GM18951 (cell line): Measurements from ENCODE around the gene GALNT8.

Experiments used
- POLR2A ChIP-seq: IDR thresholded peaks from 4 replicates; pipeline ENCODE4 v1.6.1; 2011; ENCODE audit warnings: mild to moderate bottlenecking; ENCODE audit not compliant: insufficient read length, insufficient read depth; ENCODE audit errors: extremely low read depth
- in situ Hi-C: fragments of 300-500 bp; cut with MboI; formaldehyde crosslinking; loops from one replicate; pipeline ENCODE4 v1.12.0; 2022; ENCODE audit warnings: low sequenced_read_pairs, mixed read lengths, inconsistent platforms; ENCODE audit not compliant: unreplicated experiment

GALNT8 gene

DNA sequence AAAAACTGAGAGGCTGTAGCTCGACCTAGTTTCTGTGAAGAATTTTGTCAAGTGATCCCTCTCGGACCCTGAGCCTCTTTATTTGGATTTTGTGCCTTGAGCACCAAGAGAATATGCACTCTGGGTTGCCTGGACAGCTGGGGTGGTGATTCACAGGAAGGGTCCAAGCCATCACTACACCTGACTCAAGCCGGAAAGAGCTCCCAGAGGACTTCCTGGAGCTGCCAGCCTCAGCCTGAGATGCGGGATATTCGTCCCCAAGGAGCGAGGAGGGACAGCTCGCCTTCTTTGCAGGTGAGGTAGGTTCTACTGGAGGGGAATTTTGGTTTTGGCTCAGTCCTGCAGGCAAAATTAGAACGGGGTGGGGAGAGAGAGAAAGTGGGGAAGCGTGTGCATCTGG lies 94.3 kb downstream of the GALNT8 start:
- no peak for TF ChIP-seq POLR2A
- in situ Hi-C loops, result no loop called here

- in situ Hi-C loops, result no loop called here
- no peak for TF ChIP-seq POLR2A
Observed at GRCh38 chr12:4816744-4817525, 96.7 kb downstream of the GALNT8 start.

DNA sequence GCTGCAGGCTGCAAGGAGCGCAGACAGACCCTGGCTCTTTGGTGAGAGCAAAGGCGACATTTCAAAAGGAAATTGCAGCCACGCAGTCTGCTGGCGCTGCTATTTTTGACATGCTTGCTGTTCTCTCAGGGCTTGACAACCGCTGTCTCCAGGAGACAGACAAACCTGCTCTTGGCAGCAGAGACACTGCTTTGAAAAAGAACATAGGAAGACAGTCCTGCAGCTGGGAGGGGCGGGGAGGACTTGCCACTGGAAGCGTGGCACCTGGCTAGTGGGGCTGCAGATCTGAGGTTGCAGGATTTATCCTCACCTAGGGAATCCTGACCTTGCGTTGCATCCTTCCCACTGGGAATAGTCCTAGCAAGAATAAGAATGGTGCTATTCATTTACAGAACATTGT lies 97.7 kb downstream of the GALNT8 start:
- TF ChIP-seq POLR2A, result no peak
- in situ Hi-C loops, result no loop called here

- no peak for TF ChIP-seq POLR2A
- in situ Hi-C loops, result no loop called here
Observed at GRCh38 chr12:4819654-4820053, 99.5 kb downstream of the GALNT8 start.

DNA sequence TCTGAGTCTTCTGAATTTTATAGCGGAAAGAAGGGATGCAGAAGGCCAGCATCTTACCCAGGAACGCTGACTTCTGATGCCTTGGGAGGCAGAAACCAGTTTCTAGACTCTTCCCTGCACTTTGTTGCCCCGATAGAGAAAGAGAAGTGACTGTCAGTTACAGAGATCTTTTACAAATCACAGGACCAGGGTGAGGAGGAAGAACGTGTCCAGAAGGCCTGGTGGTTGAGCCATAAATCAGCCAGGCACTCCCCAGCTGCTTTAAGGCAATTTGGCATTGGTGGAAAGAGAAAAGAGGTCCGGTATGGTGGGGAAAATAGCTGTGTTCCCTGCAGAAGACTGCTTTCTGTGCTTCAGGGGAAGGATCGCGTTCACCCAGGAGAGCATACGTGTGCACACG lies 100.8 kb downstream of the GALNT8 start:
- in situ Hi-C loops, result no loop called here
- TF ChIP-seq POLR2A, result no peak
